GM06990 (cell line): ENCODE results near the gene ARID5B.
A peak's percentile ranks its signal among the peaks of the same experiment; 100 is the strongest.

ENCODE experiments used
- DNase-seq: peaks from one replicate; pipeline ENCODE4 v3.0.0-alpha.2; 2011; ENCODE audit not compliant: insufficient read length; ENCODE audit errors: extremely low read depth
- H3K27me3 ChIP-seq: replicated peaks from 2 replicates; pipeline ENCODE4 v1.6.0; 2011; ENCODE audit warnings: low read length; ENCODE audit not compliant: control insufficient read depth, insufficient read depth
- H3K36me3 ChIP-seq: 2 replicates; pipeline ENCODE4 v1.5.1; 2011; ENCODE audit warnings: low read length; ENCODE audit not compliant: control insufficient read depth, insufficient read depth
- H3K4me3 ChIP-seq: replicated peaks from 2 replicates; pipeline ENCODE4 v1.5.1; 2011; ENCODE audit warnings: low read depth, mild to moderate bottlenecking, control low read depth, low read length
- CTCF ChIP-seq: IDR thresholded peaks from 2 replicates; pipeline ENCODE4 v1.5.1; 2011; ENCODE audit warnings: low read length, control low read depth, mild to moderate bottlenecking, inconsistent platforms; ENCODE audit not compliant: insufficient read depth, poor library complexity, severe bottlenecking

Gene ARID5B

GRCh38 chr10:62082729-62083411 is 181.4 kb downstream of the ARID5B start:
- Histone ChIP-seq H3K36me3 (peaks cover 6% of the 10 kb centered on the region), H3K4me3 (peak overlapping the region; percentile 38), H3K27me3 (no peaks in the 10 kb centered on the region)
- TF ChIP-seq CTCF = no peak
- peak; percentile 50 for DNase-seq

- Histone ChIP-seq H3K36me3 (peaks cover 9% of the 10 kb centered on the region), H3K4me3 (no peak overlapping the region), H3K27me3 (no peaks in the 10 kb centered on the region)
- no peak for DNase-seq
- no peak for TF ChIP-seq CTCF
Observed at GRCh38 chr10:62083412-62084267, 182.1 kb downstream of the ARID5B start.

DNA sequence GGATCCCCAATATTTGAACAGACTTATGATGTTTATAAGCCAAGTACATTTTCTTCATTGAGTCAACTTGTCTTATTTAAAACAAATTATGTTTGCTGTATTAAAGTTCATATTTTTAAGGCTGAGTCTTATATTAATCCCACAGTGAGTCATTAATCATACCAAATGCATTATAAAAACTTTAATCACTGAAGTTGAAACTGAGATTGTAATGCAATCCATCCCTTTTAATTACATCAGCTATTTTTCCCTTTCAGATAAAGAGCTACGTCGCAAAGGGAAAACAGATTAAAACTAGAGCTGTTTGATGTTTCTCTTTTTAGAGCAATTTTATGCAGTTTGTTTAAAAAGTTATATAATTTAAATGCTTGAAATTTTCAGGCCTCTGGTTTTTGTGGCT is 183.0 kb downstream of the ARID5B start:
- H3K4me3 ChIP-seq = no peak overlapping the region
- H3K27me3 ChIP-seq = no peaks in the 10 kb centered on the region
- peaks cover 9% of the 10 kb centered on the region for H3K36me3 ChIP-seq
- DNase-seq = no peak
- no peak for TF ChIP-seq CTCF

DNA sequence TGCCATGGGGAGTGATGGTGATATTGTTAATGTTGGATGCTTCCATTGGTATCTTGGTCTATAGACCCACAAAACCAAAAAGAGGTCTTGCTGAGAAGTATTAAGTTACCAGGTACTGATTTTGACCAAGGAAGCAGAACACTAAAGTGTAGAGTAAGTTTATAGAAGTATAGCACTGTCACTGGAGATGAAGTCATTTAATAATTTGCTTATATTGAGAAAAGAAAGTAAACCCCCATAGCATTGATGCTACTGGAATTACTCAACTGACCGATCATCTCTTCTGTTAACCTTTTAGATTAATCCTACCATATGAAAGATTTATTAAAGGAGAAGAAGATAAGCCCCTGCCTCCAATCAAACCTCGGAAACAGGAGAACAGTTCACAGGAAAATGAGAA is 183.9 kb downstream of the ARID5B start:
- H3K36me3 ChIP-seq = peaks cover 11% of the 10 kb centered on the region

GRCh38 chr10:62085821-62086220 is 184.3 kb downstream of the ARID5B start:
- no peak for DNase-seq
- H3K4me3 ChIP-seq = no peak overlapping the region
- peaks cover 12% of the 10 kb centered on the region for H3K36me3 ChIP-seq
- TF ChIP-seq CTCF = no peak
- no peaks in the 10 kb centered on the region for H3K27me3 ChIP-seq

More for the DNA sequence above, 183.9 kb downstream of the ARID5B start:
- Histone ChIP-seq H3K27me3 (no peaks in the 10 kb centered on the region), H3K4me3 (no peak overlapping the region)
- no peak for DNase-seq
- TF ChIP-seq CTCF = no peak
